DND-41 (cell line): ENCODE measurements around the gene APLF.

Experiments
- ATAC-seq: fragments of 200-7000 bp; cut with Tn5 transposase; 3 replicates; pipeline ENCODE4 v1.9.1; 2021; ENCODE audit warnings: low read depth; ENCODE audit not compliant: insufficient read depth
- DNase-seq: peaks from one replicate; pipeline ENCODE4 v3.0.0-alpha.2; 2020
- H2AFZ ChIP-seq: 2 replicates; pipeline ENCODE4 v1.6.0; 2012; ENCODE audit warnings: low read depth, low read length
- H3K27ac ChIP-seq: 2 replicates; pipeline ENCODE4 v1.5.1; 2012; ENCODE audit warnings: low read length, inconsistent platforms
- H3K27me3 ChIP-seq: fragments of 200-600 bp; sonication (generic); 2 replicates; pipeline ENCODE4 v1.6.0; 2012; ENCODE audit warnings: low read length, mild to moderate bottlenecking, inconsistent platforms; ENCODE audit not compliant: insufficient read depth, poor library complexity
- H3K36me3 ChIP-seq: 2 replicates; pipeline ENCODE4 v1.5.1; 2012; ENCODE audit warnings: low read length, inconsistent platforms; ENCODE audit not compliant: insufficient read depth
- H3K4me1 ChIP-seq: 2 replicates; pipeline ENCODE4 v1.5.1; 2012; ENCODE audit warnings: mild to moderate bottlenecking, low read length; ENCODE audit not compliant: insufficient read depth
- H3K4me2 ChIP-seq: 2 replicates; pipeline ENCODE4 v1.6.0; 2012; ENCODE audit warnings: mild to moderate bottlenecking, moderate library complexity, low read length, inconsistent platforms; ENCODE audit not compliant: insufficient read depth
- H3K4me3 ChIP-seq, 2 experiments: fragments of 200-600 bp in 1 of 2; shearing (Covaris generic) in 1 of 2; 2 replicates each; pipeline ENCODE4 v1.5.1; 2012 to 2016; ENCODE audit warnings: inconsistent platforms in 2 of 2, low read length in 2 of 2, mild to moderate bottlenecking in 2 of 2, low read depth in 1 of 2, moderate library complexity in 1 of 2
- H3K79me2 ChIP-seq: 2 replicates; pipeline ENCODE4 v1.6.0; 2012; ENCODE audit warnings: low read length, inconsistent platforms; ENCODE audit not compliant: insufficient read depth
- H3K9ac ChIP-seq: 2 replicates; pipeline ENCODE4 v1.6.0; 2012; ENCODE audit warnings: low read depth, mild to moderate bottlenecking, inconsistent platforms, low read length, moderate library complexity
- H3K9me3 ChIP-seq: 2 replicates; pipeline ENCODE4 v1.5.1; 2012; ENCODE audit warnings: low read length, moderate library complexity, mild to moderate bottlenecking, inconsistent platforms; ENCODE audit not compliant: insufficient read depth, severe bottlenecking
- H4K20me1 ChIP-seq: 2 replicates; pipeline ENCODE4 v1.6.0; 2012; ENCODE audit warnings: low read length; ENCODE audit not compliant: insufficient read depth
- CTCF ChIP-seq: IDR thresholded peaks from 2 replicates; pipeline ENCODE4 v1.5.1; 2012; ENCODE audit warnings: borderline replicate concordance, low read length, moderate library complexity, mild to moderate bottlenecking; ENCODE audit not compliant: poor library complexity, severe bottlenecking; ENCODE audit errors: extremely low read depth
- EZH2 ChIP-seq: IDR thresholded peaks from 3 replicates; pipeline ENCODE4 v1.6.1; 2012; ENCODE audit warnings: borderline replicate concordance, low read depth, mild to moderate bottlenecking, moderate library complexity, low read length, inconsistent platforms; ENCODE audit not compliant: severe bottlenecking

Gene APLF

GRCh38 chr2:68574202-68574791 is 106.9 kb downstream of the APLF start:
- Histone ChIP-seq H3K9ac (no peak overlapping the region), H3K27ac (no peak overlapping the region)

GRCh38 chr2:68577183-68577582 is 109.8 kb downstream of the APLF start:
- H2AFZ ChIP-seq, result no peak overlapping the region
- H3K27me3 ChIP-seq, result no peaks in the 10 kb centered on the region
- no peaks in the 10 kb centered on the region for H3K4me1 ChIP-seq
- H3K4me2 ChIP-seq, result no peak overlapping the region
- no peaks in the 10 kb centered on the region for H3K9me3 ChIP-seq
- H3K79me2 ChIP-seq, result no peaks in the 10 kb centered on the region
- H3K36me3 ChIP-seq, result no peaks in the 10 kb centered on the region
- no peak for DNase-seq
- H4K20me1 ChIP-seq, result no peaks in the 10 kb centered on the region
- no peak overlapping the region for H3K9ac ChIP-seq
- no peak overlapping the region for H3K27ac ChIP-seq
- H3K4me3 ChIP-seq, result no peak overlapping the region
- no peak for ATAC-seq
- TF ChIP-seq CTCF (no peak), EZH2 (no peak)

More at GRCh38 chr2:68574202-68574791, 106.9 kb downstream of the APLF start:
- no peaks in the 10 kb centered on the region for H3K9me3 ChIP-seq
- no peak for DNase-seq
- no peak for ATAC-seq
- H3K79me2 ChIP-seq, result no peaks in the 10 kb centered on the region
- no peak overlapping the region for H3K4me2 ChIP-seq
- no peak overlapping the region for H3K4me3 ChIP-seq
- no peaks in the 10 kb centered on the region for H3K27me3 ChIP-seq
- no peaks in the 10 kb centered on the region for H3K4me1 ChIP-seq
- no peaks in the 10 kb centered on the region for H4K20me1 ChIP-seq
- no peak overlapping the region for H2AFZ ChIP-seq
- no peaks in the 10 kb centered on the region for H3K36me3 ChIP-seq
- TF ChIP-seq CTCF (no peak), EZH2 (no peak)

GRCh38 chr2:68579689-68580088 is 112.3 kb downstream of the APLF start:
- ATAC-seq (no peak), DNase-seq (no peak)
- no peak for TF ChIP-seq CTCF
- TF ChIP-seq EZH2, result no peak
- Histone ChIP-seq H3K9me3 (no peaks in the 10 kb centered on the region), H3K79me2 (no peaks in the 10 kb centered on the region), H3K27me3 (no peaks in the 10 kb centered on the region), H3K27ac (no peak overlapping the region), H3K4me3 (no peak overlapping the region), H3K4me2 (no peak overlapping the region), H3K4me1 (no peaks in the 10 kb centered on the region), H3K9ac (no peak overlapping the region), H4K20me1 (no peaks in the 10 kb centered on the region), H3K36me3 (no peaks in the 10 kb centered on the region), H2AFZ (no peak overlapping the region)
